Natural killer cell treated with Interleukin-12 subunit alpha and Interleukin-12 subunit beta and Interleukin-15 and Interleukin-18, amount 100 ng/mL, for 72 hours (primary cell): Measurements from ENCODE around the gene ZNF574. TPM values are rescaled to one million over a fixed set of nuclear protein-coding genes. Genes with fewer than 3 reads are reported as not detected.

ENCODE experiments used
- ATAC-seq, 2 donors: fragments of 150-1000 bp; cut with Tn5 transposase in 1 of 2; sonication (Bioruptor Pico), chemical (Tn5 transposase) in 1 of 2; 2 replicates each; pipeline ENCODE4 v1.10.0; 2021
- DNase-seq: peaks from one replicate; pipeline ENCODE4 v3.0.0; 2022; ENCODE audit warnings: low spot score
- H3K27ac Mint-ChIP-seq, 2 donors: 1 replicate in 1 of 2; 2 replicates in 1 of 2; pipeline ENCODE4 v1.8.0; 2022; ENCODE audit warnings: mixed read lengths in 2 of 2, mild to moderate bottlenecking in 1 of 2, moderate library complexity in 1 of 2
- H3K27me3 Mint-ChIP-seq, 2 donors: 1 replicate in 1 of 2; 2 replicates in 1 of 2; pipeline ENCODE4 v1.8.0; 2022; ENCODE audit warnings: mixed read lengths in 2 of 2
- H3K36me3 Mint-ChIP-seq: one replicate; pipeline ENCODE4 v1.8.0; 2022; ENCODE audit warnings: mixed read lengths
- H3K4me1 Mint-ChIP-seq, 2 donors: 1 replicate in 1 of 2; 2 replicates in 1 of 2; pipeline ENCODE4 v1.8.0; 2022; ENCODE audit warnings: low read depth in 2 of 2, mixed read lengths in 2 of 2, mild to moderate bottlenecking in 1 of 2
- H3K4me3 Mint-ChIP-seq: one replicate; pipeline ENCODE4 v1.8.0; 2022; ENCODE audit warnings: mixed read lengths
- H3K9me3 Mint-ChIP-seq: 2 replicates; pipeline ENCODE4 v1.8.0; 2022; ENCODE audit warnings: mixed read lengths
- total RNA-seq, 2 donors: library from RNA; stranded (reverse); gene quantifications; one replicate each; pipeline ENCODE4 v1.2.3, GENCODE V29; 2022

Gene ZNF574
- total RNA-seq, 2 donors from 2014 or later: 14.2 to 16.1 TPM

- no peak overlapping the region for H3K4me3 Mint-ChIP-seq
- H3K27me3 Mint-ChIP-seq: peaks cover 0 to 7% of the 10 kb centered on the region in 2 donors
- no peak for DNase-seq
- H3K27ac Mint-ChIP-seq: no peak overlapping the region
- no peaks in the 10 kb centered on the region for H3K36me3 Mint-ChIP-seq
- no peaks in the 10 kb centered on the region for H3K4me1 Mint-ChIP-seq
- H3K9me3 Mint-ChIP-seq: no peaks in the 10 kb centered on the region
- no peak for ATAC-seq
Observed at GRCh38 chr19:42067315-42067888, 8.6 kb upstream of the ZNF574 start.

GRCh38 chr19:42068361-42068755 is 7.6 kb upstream of the ZNF574 start:
- no peaks in the 10 kb centered on the region for H3K36me3 Mint-ChIP-seq
- DNase-seq (no peak), ATAC-seq (no peak)
- no peaks in the 10 kb centered on the region for H3K9me3 Mint-ChIP-seq
- no peak overlapping the region for H3K27ac Mint-ChIP-seq
- H3K4me3 Mint-ChIP-seq: no peak overlapping the region
- peaks cover 0 to 7% of the 10 kb centered on the region in 2 donors for H3K27me3 Mint-ChIP-seq
- H3K4me1 Mint-ChIP-seq: no peaks in the 10 kb centered on the region

- DNase-seq: no peak
- H3K9me3 Mint-ChIP-seq: no peaks in the 10 kb centered on the region
- no peak overlapping the region for H3K4me3 Mint-ChIP-seq
- H3K27me3 Mint-ChIP-seq: peaks cover 0 to 7% of the 10 kb centered on the region in 2 donors
- H3K4me1 Mint-ChIP-seq: no peaks in the 10 kb centered on the region
- ATAC-seq: no peak
- no peaks in the 10 kb centered on the region for H3K36me3 Mint-ChIP-seq
- H3K27ac Mint-ChIP-seq: no peak overlapping the region
Observed at GRCh38 chr19:42068756-42069571, 7.0 kb upstream of the ZNF574 start.

GRCh38 chr19:42069619-42070351 is 6.2 kb upstream of the ZNF574 start, which contains the start of gene GRIK5:
TSS of gene GRIK5 (minus strand) at chr19:42070206. CDS start at chr19:42065770, 4,436 bp downstream.
- peaks cover 0 to 7% of the 10 kb centered on the region in 2 donors for H3K27me3 Mint-ChIP-seq
- H3K36me3 Mint-ChIP-seq: no peaks in the 10 kb centered on the region
- H3K4me3 Mint-ChIP-seq: no peak within 1 kb of the TSS
- no peak for ATAC-seq
- H3K4me1 Mint-ChIP-seq: no peaks in the 10 kb centered on the region
- H3K27ac Mint-ChIP-seq: no peak within 1 kb of the TSS
- no peaks in the 10 kb centered on the region for H3K9me3 Mint-ChIP-seq
- no peak for DNase-seq

GRCh38 chr19:42071247-42071646 is 4.7 kb upstream of the ZNF574 start:
- DNase-seq (no peak), ATAC-seq (no peak)
- Mint-ChIP-seq H3K27ac (no peak overlapping the region), H3K4me1 (peaks cover 8 to 9% of the 10 kb centered on the region in 2 donors), H3K27me3 (peaks cover 0 to 7% of the 10 kb centered on the region in 2 donors), H3K36me3 (peaks cover 5% of the 10 kb centered on the region), H3K4me3 (no peak overlapping the region), H3K9me3 (no peaks in the 10 kb centered on the region)

- Mint-ChIP-seq H3K4me3 (peak overlapping the region; percentile 100), H3K36me3 (peaks cover 9% of the 10 kb centered on the region), H3K9me3 (no peaks in the 10 kb centered on the region), H3K4me1 (peaks cover 30 to 35% of the 10 kb centered on the region in 2 donors), H3K27ac (peak overlapping the region; percentile 99), H3K27me3 (peaks cover 0 to 7% of the 10 kb centered on the region in 2 donors)
- no peak for ATAC-seq
- no peak for DNase-seq
Observed at GRCh38 chr19:42074513-42075363, 1.2 kb upstream of the ZNF574 start.

- Mint-ChIP-seq H3K27me3 (peaks cover 0 to 6% of the 10 kb centered on the region in 2 donors), H3K9me3 (no peaks in the 10 kb centered on the region), H3K4me1 (peaks cover 30 to 35% of the 10 kb centered on the region in 2 donors), H3K36me3 (peaks cover 9% of the 10 kb centered on the region), H3K4me3 (peak overlapping the region; percentile 100), H3K27ac (peak overlapping the region; percentile 99)
- DNase-seq: no peak
- ATAC-seq: no peak
Observed at GRCh38 chr19:42075364-42075615, 676 bp upstream of the ZNF574 start.

GRCh38 chr19:42076380-42076944 is 496 bp downstream of the ZNF574 start:
- Mint-ChIP-seq H3K4me1 (peaks cover 33 to 35% of the 10 kb centered on the region in 2 donors), H3K36me3 (peaks cover 9% of the 10 kb centered on the region), H3K9me3 (no peaks in the 10 kb centered on the region), H3K27me3 (no peaks in the 10 kb centered on the region), H3K27ac (peak overlapping the region; percentile 99), H3K4me3 (peak overlapping the region; percentile 100)
- DNase-seq: no peak
- ATAC-seq: no peak

- H3K4me1 Mint-ChIP-seq: peaks cover 35 to 37% of the 10 kb centered on the region in 2 donors
- peak overlapping the region; percentile 100 for H3K4me3 Mint-ChIP-seq
- peaks cover 9% of the 10 kb centered on the region for H3K36me3 Mint-ChIP-seq
- peak overlapping the region; percentile 99 for H3K27ac Mint-ChIP-seq
- H3K27me3 Mint-ChIP-seq: no peaks in the 10 kb centered on the region
- no peaks in the 10 kb centered on the region for H3K9me3 Mint-ChIP-seq
- DNase-seq (no peak), ATAC-seq (no peak)
Observed at GRCh38 chr19:42078058-42078457, 2.1 kb downstream of the ZNF574 start.

- no peaks in the 10 kb centered on the region for H3K27me3 Mint-ChIP-seq
- peaks cover 35 to 37% of the 10 kb centered on the region in 2 donors for H3K4me1 Mint-ChIP-seq
- peak overlapping the region; percentile 99 for H3K27ac Mint-ChIP-seq
- H3K9me3 Mint-ChIP-seq: no peaks in the 10 kb centered on the region
- ATAC-seq: no peak
- peak overlapping the region; percentile 100 for H3K4me3 Mint-ChIP-seq
- peaks cover 9% of the 10 kb centered on the region for H3K36me3 Mint-ChIP-seq
- DNase-seq: no peak
Observed at GRCh38 chr19:42078538-42079275, 2.7 kb downstream of the ZNF574 start.

- Mint-ChIP-seq H3K4me3 (no peak overlapping the region), H3K4me1 (peaks cover 35 to 41% of the 10 kb centered on the region in 2 donors), H3K36me3 (peaks cover 9% of the 10 kb centered on the region), H3K27me3 (no peaks in the 10 kb centered on the region), H3K9me3 (no peaks in the 10 kb centered on the region), H3K27ac (no peak overlapping the region)
- DNase-seq (no peak), ATAC-seq (no peak)
Observed at GRCh38 chr19:42079276-42079669, 3.3 kb downstream of the ZNF574 start.

GRCh38 chr19:42079886-42080763 is 4.2 kb downstream of the ZNF574 start:
- Mint-ChIP-seq H3K36me3 (peaks cover 9% of the 10 kb centered on the region), H3K4me3 (no peak overlapping the region), H3K27me3 (no peaks in the 10 kb centered on the region)

More at GRCh38 chr19:42079886-42080763, 4.2 kb downstream of the ZNF574 start:
- H3K27ac Mint-ChIP-seq: no peak overlapping the region
- no peaks in the 10 kb centered on the region for H3K9me3 Mint-ChIP-seq
- peak; percentile 53 for DNase-seq
- H3K4me1 Mint-ChIP-seq: peaks cover 34 to 41% of the 10 kb centered on the region in 2 donors
- no peak for ATAC-seq
